OCI-LY3 (cell line): Measurements from ENCODE around the gene SHANK3.

Experiments used
- H2AFZ ChIP-seq: fragments of 200-600, 300-600 bp; shearing (Covaris generic); 2 replicates; pipeline ENCODE4 v1.6.0; 2014; ENCODE audit warnings: antibody characterized with exemption, low read depth, low read length
- H3K27ac ChIP-seq: fragments of 200-600, 300-600 bp; sonication (generic); 2 replicates; pipeline ENCODE4 v1.5.1; 2014; ENCODE audit warnings: mild to moderate bottlenecking, low read length, moderate library complexity, mixed read lengths
- H3K27me3 ChIP-seq: fragments of 200-600, 300-600 bp; sonication (generic); 2 replicates; pipeline ENCODE4 v1.6.1; 2014; ENCODE audit warnings: low read depth, low read length, mixed read lengths
- H3K36me3 ChIP-seq: fragments of 200-600, 300-600 bp; sonication (generic); replicated peaks from 2 replicates; pipeline ENCODE3; 2014; ENCODE audit warnings: low read depth, low read length, mixed read lengths
- H3K4me1 ChIP-seq: fragments of 300-600, 200-600 bp; sonication (generic); 2 replicates; pipeline ENCODE4 v1.6.1; 2014; ENCODE audit warnings: low read length, mixed read lengths
- H3K4me2 ChIP-seq: fragments of 200-600, 300-600 bp; sonication (generic); 2 replicates; pipeline ENCODE4 v1.6.1; 2014; ENCODE audit warnings: low read length, mixed read lengths
- H3K4me3 ChIP-seq: fragments of 300-600, 200-600 bp; sonication (generic); 2 replicates; pipeline ENCODE4 v1.5.1; 2014; ENCODE audit warnings: antibody characterized with exemption, mild to moderate bottlenecking, low read length, moderate library complexity
- H3K79me2 ChIP-seq: fragments of 300-600, 200-600 bp; shearing (Covaris generic); 2 replicates; pipeline ENCODE4 v1.6.1; 2014; ENCODE audit warnings: mild to moderate bottlenecking, low read length, mixed read lengths
- H3K9ac ChIP-seq: fragments of 300-600, 200-600 bp; shearing (Covaris generic); 2 replicates; pipeline ENCODE4 v1.6.0; 2014; ENCODE audit warnings: mild to moderate bottlenecking, low read length, moderate library complexity
- H3K9me3 ChIP-seq: fragments of 200-600, 300-600 bp; shearing (Covaris generic); 2 replicates; pipeline ENCODE4 v1.6.1; 2014; ENCODE audit warnings: low read length, mixed read lengths; ENCODE audit not compliant: insufficient read depth
- H4K20me1 ChIP-seq: fragments of 200-600, 300-600 bp; sonication (generic); 2 replicates; pipeline ENCODE4 v1.6.1; 2016; ENCODE audit warnings: low read length, mixed read lengths; ENCODE audit not compliant: insufficient read depth
- CTCF ChIP-seq: fragments of 200-600, 300-600 bp; sonication (generic); IDR thresholded peaks from 2 replicates; pipeline ENCODE4 v1.5.1; 2014; ENCODE audit warnings: antibody characterized with exemption, low read length, low read depth
- EZH2phosphoT487 ChIP-seq: fragments of 200-600 bp; shearing (Covaris generic); IDR thresholded peaks from 2 replicates; pipeline ENCODE4 v1.6.1; 2018; ENCODE audit warnings: antibody characterized with exemption, mixed run types, low read depth

The SHANK3 gene

GRCh38 chr22:50713571-50714056 lies 41.0 kb downstream of the SHANK3 start:
- Histone ChIP-seq H3K9ac (no peak overlapping the region), H3K4me2 (no peak overlapping the region), H3K27ac (no peak overlapping the region), H3K4me1 (no peaks in the 10 kb centered on the region), H3K36me3 (no peaks in the 10 kb centered on the region), H3K9me3 (no peaks in the 10 kb centered on the region), H3K27me3 (no peaks in the 10 kb centered on the region), H3K4me3 (no peak overlapping the region), H3K79me2 (no peaks in the 10 kb centered on the region), H4K20me1 (no peaks in the 10 kb centered on the region), H2AFZ (no peak overlapping the region)
- TF ChIP-seq CTCF (no peak), EZH2phosphoT487 (no peak)

DNA sequence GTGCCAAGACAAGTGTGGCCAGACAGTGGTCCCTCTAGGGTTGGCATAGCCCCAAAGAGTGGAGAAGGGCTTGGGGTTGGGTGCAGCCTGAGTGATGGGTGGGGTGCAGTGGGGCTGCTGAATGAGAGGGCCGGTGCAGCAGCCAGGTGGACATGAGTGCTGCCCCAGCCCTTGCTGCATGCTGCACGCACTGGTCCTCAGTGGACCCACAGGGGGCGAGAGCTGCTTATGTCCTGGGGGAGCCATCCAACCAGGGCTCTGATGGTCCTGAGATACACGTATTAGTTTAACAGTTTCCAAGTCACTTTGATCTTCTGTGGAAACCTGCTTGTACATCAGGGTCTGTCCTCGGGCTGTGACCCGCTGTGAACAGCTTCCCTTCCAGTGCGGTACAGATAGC lies 41.5 kb downstream of the SHANK3 start:
- no peak overlapping the region for H3K27ac ChIP-seq
- H3K4me3 ChIP-seq: no peak overlapping the region
- no peak for TF ChIP-seq EZH2phosphoT487
- H3K27me3 ChIP-seq: no peaks in the 10 kb centered on the region
- H3K36me3 ChIP-seq: no peaks in the 10 kb centered on the region
- no peak overlapping the region for H3K4me2 ChIP-seq
- H2AFZ ChIP-seq: no peak overlapping the region
- H3K4me1 ChIP-seq: no peaks in the 10 kb centered on the region
- no peaks in the 10 kb centered on the region for H3K9me3 ChIP-seq
- no peaks in the 10 kb centered on the region for H3K79me2 ChIP-seq
- H4K20me1 ChIP-seq: no peaks in the 10 kb centered on the region
- H3K9ac ChIP-seq: no peak overlapping the region

DNA sequence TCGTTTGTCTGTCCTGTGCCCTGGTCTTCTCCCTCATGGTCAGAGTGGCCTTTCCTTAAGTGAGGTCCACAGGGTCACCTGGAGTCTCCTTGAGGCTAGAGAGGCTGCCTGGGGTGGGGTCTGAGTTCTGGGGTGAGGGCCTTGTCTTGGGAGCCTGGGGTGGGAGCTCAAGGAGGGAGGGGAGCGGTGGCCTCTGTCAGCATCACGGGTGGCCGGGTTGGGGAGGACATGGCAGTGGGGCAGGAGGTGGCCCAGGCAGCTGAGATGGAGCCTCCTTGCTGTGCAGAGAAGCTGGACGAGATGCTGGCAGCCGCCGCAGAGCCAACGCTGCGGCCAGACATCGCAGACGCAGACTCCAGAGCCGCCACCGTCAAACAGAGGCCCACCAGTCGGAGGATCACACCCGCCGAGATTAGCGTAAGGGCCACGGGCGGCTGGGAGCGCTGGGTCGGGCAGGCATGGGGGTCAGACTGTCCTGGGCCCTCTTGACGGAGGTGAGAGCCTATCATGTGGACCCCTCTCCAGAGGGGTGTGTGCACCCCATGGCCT lies 42.1 kb downstream of the SHANK3 start:
- Histone ChIP-seq H3K4me3 (no peak overlapping the region), H3K9ac (no peak overlapping the region), H3K79me2 (no peaks in the 10 kb centered on the region), H3K27me3 (no peaks in the 10 kb centered on the region), H3K36me3 (no peaks in the 10 kb centered on the region), H3K4me1 (no peaks in the 10 kb centered on the region), H4K20me1 (no peaks in the 10 kb centered on the region), H2AFZ (no peak overlapping the region), H3K4me2 (no peak overlapping the region), H3K27ac (no peak overlapping the region), H3K9me3 (no peaks in the 10 kb centered on the region)
- TF ChIP-seq EZH2phosphoT487 (no peak), CTCF (no peak)

- Histone ChIP-seq H3K79me2 (no peaks in the 10 kb centered on the region), H3K9ac (no peak overlapping the region), H3K27me3 (no peaks in the 10 kb centered on the region), H4K20me1 (no peaks in the 10 kb centered on the region), H3K27ac (no peak overlapping the region), H3K4me3 (no peak overlapping the region), H3K9me3 (no peaks in the 10 kb centered on the region), H2AFZ (no peak overlapping the region), H3K36me3 (no peaks in the 10 kb centered on the region), H3K4me2 (no peak overlapping the region), H3K4me1 (no peaks in the 10 kb centered on the region)
- no peak for TF ChIP-seq CTCF
- no peak for TF ChIP-seq EZH2phosphoT487
Measured at GRCh38 chr22:50715250-50715649, 42.6 kb downstream of the SHANK3 start.

- no peaks in the 10 kb centered on the region for H3K9me3 ChIP-seq
- H3K4me1 ChIP-seq: no peaks in the 10 kb centered on the region
- H3K4me3 ChIP-seq: no peak overlapping the region
- H3K4me2 ChIP-seq: no peak overlapping the region
- no peak for TF ChIP-seq EZH2phosphoT487
- H3K27ac ChIP-seq: no peak overlapping the region
- no peak overlapping the region for H2AFZ ChIP-seq
- no peak overlapping the region for H3K9ac ChIP-seq
- no peaks in the 10 kb centered on the region for H3K79me2 ChIP-seq
- H4K20me1 ChIP-seq: no peaks in the 10 kb centered on the region
- H3K27me3 ChIP-seq: no peaks in the 10 kb centered on the region
- H3K36me3 ChIP-seq: no peaks in the 10 kb centered on the region
Measured at GRCh38 chr22:50715776-50716175, 43.2 kb downstream of the SHANK3 start.
